ENCODE data around the gene NLE1. TPM values are rescaled to one million over a fixed set of nuclear protein-coding genes. Genes with fewer than 3 reads are reported as not detected.

Gene NLE1
- polyA plus RNA-seq, 1 of the 3 experiments (the other 2 are of a cell fraction): 22.1 TPM

DNA sequence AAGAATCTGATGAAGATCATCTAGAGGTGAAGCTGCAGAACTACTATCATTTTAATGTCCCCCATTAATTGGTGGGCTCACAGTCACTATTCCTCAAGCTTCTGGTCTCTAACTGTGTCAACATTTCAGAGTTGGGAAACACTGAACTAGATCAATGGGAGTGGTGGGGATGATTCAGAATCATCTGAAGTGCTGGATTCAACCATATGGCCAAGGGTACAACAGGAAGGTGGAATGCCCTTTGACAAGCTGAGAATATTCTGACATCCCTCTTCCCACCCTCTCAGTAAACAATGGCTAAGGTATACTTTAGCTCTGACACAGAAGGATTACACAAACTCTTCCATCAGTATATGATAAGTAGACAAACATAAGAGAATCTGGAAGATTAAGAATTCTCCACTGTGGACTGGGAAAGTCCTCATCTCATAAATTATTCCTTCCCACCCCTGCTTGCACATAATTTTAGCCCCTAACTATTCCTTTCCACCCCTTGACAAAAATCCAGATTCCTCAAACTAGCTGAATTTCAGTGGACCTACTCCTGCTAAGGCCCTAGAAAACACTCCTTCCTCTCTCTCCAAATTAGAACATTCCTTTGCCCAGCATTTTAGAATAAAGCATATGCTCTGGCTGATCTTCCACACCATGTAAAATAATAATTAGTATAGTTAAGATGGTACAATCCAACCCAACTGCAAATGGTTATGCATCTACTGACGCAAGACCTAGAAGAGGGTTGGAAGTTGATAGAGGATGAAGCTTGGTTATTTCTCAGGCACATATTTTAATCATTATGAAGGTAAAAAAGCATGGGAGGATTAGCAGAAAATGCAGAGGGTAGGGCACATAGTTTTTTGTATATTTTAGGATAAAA, 62.3 kb downstream of the NLE1 start:
- no peak for DNase-seq
- Histone ChIP-seq H3K79me2 (ENCODE audit: insufficient read depth) (peaks cover 74% of the 10 kb centered on the region), H3K4me1 (ENCODE audit: control insufficient read depth in 1 of 2, insufficient read depth in 2 of 2, low read depth in 1 of 2, low read length in 1 of 2) (peaks cover 9 to 14% of the 10 kb centered on the region in 2 experiments), H4K20me1 (ENCODE audit: insufficient read depth) (peaks cover 6% of the 10 kb centered on the region), H2AFZ (ENCODE audit: low read depth) (no peak overlapping the region), H3K27me3 (ENCODE audit: insufficient read depth) (no peaks in the 10 kb centered on the region), H3K9me3 (no peaks in the 10 kb centered on the region), H3K27ac (ENCODE audit: low read depth in 2 of 2, low read length in 1 of 2) (no peak overlapping the region), H3K9ac (no peak overlapping the region), H3K36me3 (replicated peaks in 1 of 2; ENCODE audit: control insufficient read depth in 1 of 2, insufficient read depth in 2 of 2, low read length in 1 of 2) (peaks cover 0 to 4% of the 10 kb centered on the region in 2 experiments), H3F3A (replicated peaks; ENCODE audit: insufficient read depth) (peaks cover 22% of the 10 kb centered on the region), H3K4me2 (no peak overlapping the region), H3K9me2 (no peaks in the 10 kb centered on the region), H3K4me3 (ENCODE audit: low read depth in 2 of 2, low read length in 1 of 2) (no peak overlapping the region)
- ChIA-PET POLR2A (no interaction called here), CTCF (interaction anchor here (0.7 to 2.3 kb wide), 4 partner anchors 9 to 94 kb away, joined by 3 to 10 read pairs (median 3); no protein-coding TSS in a partner anchor)
- TF ChIP-seq RAD21 (IDR thresholded peaks at IDR 0.05; ENCODE audit: low read length) (no peak), MXI1 (IDR thresholded peaks at IDR 0.05; ENCODE audit: low read depth, low read length) (no peak)
- WGBS (ENCODE audit: low lambda C conversion rate): 94% methylated on average over 1 of the region's 1 CpG

Small RNA genes within 50 kb of the gene (small RNA-seq; reads per million reads assigned to genes)
- gene RNU6-840P: 0 reads per million in 7 experiments

Other genes starting within 250 kb of the NLE1 start
- gene CCT6B, start 180.8 kb downstream of the NLE1 start, polyA plus RNA-seq (2012; rRNA removed): 0.48 and 0.57 TPM in 2 replicates
- gene ZNF830, start 180.8 kb downstream of the NLE1 start, polyA plus RNA-seq (2012; rRNA removed): 7.8 and 8.8 TPM in 2 replicates
- gene LIG3, start 161.8 kb downstream of the NLE1 start, polyA plus RNA-seq (2012; rRNA removed): 25.7 and 28.6 TPM in 2 replicates
- gene RFFL, start 78.6 kb downstream of the NLE1 start, polyA plus RNA-seq (2012; rRNA removed): 10.1 and 12.7 TPM in 2 replicates
- 11.6 and 13.7 TPM in 2 replicates for gene RAD51D, start 22.4 kb downstream of the NLE1 start, polyA plus RNA-seq (2012; rRNA removed)
- not detected in 2 replicates for gene FNDC8, start 20.7 kb downstream of the NLE1 start, polyA plus RNA-seq (2012; rRNA removed)
- not detected in 2 replicates for gene UNC45B, start 5.5 kb upstream of the NLE1 start, polyA plus RNA-seq (2012; rRNA removed)
- gene SLC35G3, start 52.1 kb upstream of the NLE1 start, polyA plus RNA-seq (2012; rRNA removed): not detected in 2 replicates
- 1.4 and 1.9 TPM in 2 replicates for gene SLFN5, start 100.8 kb upstream of the NLE1 start, polyA plus RNA-seq (2012; rRNA removed)
- gene SLFN11, start 231.3 kb upstream of the NLE1 start, polyA plus RNA-seq (2012; rRNA removed): 0.02 TPM in 2 replicates

Data from SK-N-SH (cell line).